Measurements from ENCODE around the gene VAV2.

Gene VAV2

GRCh38 chr9:133713960-133714495 lies 278.1 kb downstream of the VAV2 start:
- no peak for ATAC-seq
- no peak for TF ChIP-seq CSDC2 (CRISPR knock-in tag; IDR thresholded peaks at IDR 0.05)

DNA sequence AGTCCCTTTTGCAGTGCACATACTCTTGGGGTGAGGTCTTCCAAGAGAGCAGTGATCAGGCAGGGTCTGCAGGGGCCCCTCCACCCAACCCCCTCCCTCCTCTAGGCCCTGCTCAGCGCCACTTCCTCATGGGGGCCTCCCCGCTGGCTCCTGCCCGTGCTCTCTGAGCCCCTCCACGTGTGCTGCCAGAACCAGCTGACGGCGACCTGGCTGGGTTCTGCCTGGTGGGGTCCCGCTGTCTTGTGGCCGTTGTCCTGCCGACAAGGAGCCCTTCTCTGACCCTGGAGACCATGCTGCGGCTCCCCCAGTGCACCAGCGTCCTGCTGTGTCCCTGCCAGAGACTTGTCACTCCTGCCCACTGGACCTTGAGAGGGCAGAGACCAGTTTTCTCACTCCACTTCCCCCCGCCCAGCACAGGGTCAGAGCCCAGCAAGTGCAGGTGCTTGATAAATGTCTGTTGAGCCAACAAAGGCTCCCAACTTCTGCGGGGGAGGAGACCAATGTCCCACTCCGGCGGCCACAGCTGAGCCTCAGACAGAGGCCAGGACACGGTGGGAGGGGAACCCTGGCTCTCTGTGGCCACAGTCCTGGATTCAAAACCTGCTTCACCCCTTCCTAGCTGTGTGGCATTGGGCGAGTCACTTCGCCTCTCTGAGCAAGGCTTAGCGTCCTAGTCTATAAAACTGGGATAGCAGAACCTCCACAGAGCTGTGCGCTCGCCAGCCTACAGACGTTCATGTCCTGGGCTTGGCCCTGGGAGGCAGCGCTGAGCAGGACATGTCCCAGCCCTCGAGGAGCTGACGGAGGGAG lies 278.8 kb downstream of the VAV2 start:
- no peak for TF ChIP-seq CSRNP3 (CRISPR knock-in tag; IDR thresholded peaks at IDR 0.05)
- no peak for ATAC-seq

DNA sequence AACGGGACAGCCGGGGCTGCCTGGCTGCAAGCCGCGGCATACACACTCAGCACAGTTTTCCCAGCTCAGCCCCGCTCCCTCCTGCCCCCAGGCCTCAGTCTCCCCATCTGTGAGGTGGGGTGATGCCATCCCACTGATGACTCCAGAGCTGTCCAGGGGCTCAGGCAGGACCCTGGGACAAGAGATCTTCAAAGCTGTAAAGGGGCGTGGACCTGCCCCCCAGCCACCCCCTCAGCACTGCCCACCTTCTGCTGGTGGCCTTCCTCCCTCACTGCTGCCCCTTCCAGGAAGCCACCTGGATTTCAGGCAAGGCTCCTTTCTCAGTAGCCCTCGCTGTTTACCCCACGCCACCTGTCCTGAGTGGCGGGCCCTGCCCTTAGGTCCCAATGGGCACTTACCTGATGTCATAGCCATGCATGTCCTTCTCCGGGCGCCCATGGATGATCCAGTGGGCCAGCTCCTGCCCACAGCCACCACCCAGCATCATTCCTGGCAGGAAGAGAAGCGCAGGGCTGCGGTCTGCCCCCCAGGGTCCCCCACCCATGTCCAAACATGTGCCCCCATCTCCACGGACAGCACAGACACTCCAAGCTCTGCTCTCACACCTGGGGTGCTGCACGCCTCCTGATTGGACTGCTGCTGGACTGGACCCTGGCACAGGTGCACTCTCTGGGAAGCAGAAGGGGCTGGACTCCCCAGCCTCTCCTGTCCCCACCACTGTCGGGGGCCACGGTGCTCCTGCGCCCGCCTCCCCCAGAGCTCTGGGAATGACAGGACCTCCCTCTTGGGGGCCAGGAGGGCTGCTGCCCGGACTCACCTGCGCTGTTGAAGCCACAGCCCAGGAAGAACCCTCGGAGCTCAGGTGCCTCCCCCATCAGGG lies 279.7 kb downstream of the VAV2 start:
- no peak for TF ChIP-seq ARNTL (CRISPR knock-in tag; IDR thresholded peaks at IDR 0.05; ENCODE audit: borderline replicate concordance, low read depth)
- no peak for TF ChIP-seq POU6F1 (CRISPR knock-in tag; IDR thresholded peaks at IDR 0.05; ENCODE audit: borderline replicate concordance, low read depth)
- TF ChIP-seq PATZ1 (CRISPR knock-in tag; IDR thresholded peaks at IDR 0.05; ENCODE audit: borderline replicate concordance) = no peak
- TF ChIP-seq GLIS3 (CRISPR knock-in tag; IDR thresholded peaks at IDR 0.05) = no peak
- TF ChIP-seq TOX (CRISPR knock-in tag; IDR thresholded peaks at IDR 0.05; ENCODE audit: borderline replicate concordance) = no peak
- TF ChIP-seq ZFP3 (CRISPR knock-in tag; IDR thresholded peaks at IDR 0.05) = no peak
- TF ChIP-seq TCF4 (CRISPR knock-in tag; IDR thresholded peaks at IDR 0.05; ENCODE audit: borderline replicate concordance) = no peak
- TF ChIP-seq CSRNP3 (CRISPR knock-in tag; IDR thresholded peaks at IDR 0.05) = no peak
- no peak for TF ChIP-seq ESRRG (CRISPR knock-in tag; IDR thresholded peaks at IDR 0.05)
- TF ChIP-seq BACH2 (CRISPR knock-in tag; IDR thresholded peaks at IDR 0.05; ENCODE audit: borderline replicate concordance) = no peak
- TF ChIP-seq RARB (CRISPR knock-in tag; IDR thresholded peaks at IDR 0.05) = no peak
- no peak for TF ChIP-seq ZFP30 (CRISPR knock-in tag; IDR thresholded peaks at IDR 0.05)
- TF ChIP-seq TSHZ2 (CRISPR knock-in tag; IDR thresholded peaks at IDR 0.05) = no peak
- TF ChIP-seq ZNF8 (CRISPR knock-in tag; IDR thresholded peaks at IDR 0.05) = no peak
- TF ChIP-seq CREB5 (CRISPR knock-in tag; IDR thresholded peaks at IDR 0.05; ENCODE audit: low read depth) = no peak
- no peak for ATAC-seq
